ENCODE data around the gene CEP131. TPM values are rescaled to one million over a fixed set of nuclear protein-coding genes. Genes with fewer than 3 reads are reported as not detected.

The CEP131 gene
- total RNA-seq, 2 donors from 2014 or later: 23.2 to 28.0 TPM

- H3K4me1 Mint-ChIP-seq: no peaks in the 10 kb centered on the region
- no peak overlapping the region for H3K27ac Mint-ChIP-seq
- Histone ChIP-seq H3K27me3 (ENCODE audit: control insufficient read depth, insufficient read depth, low read length, poor library complexity, severe bottlenecking) (no peaks in the 10 kb centered on the region), H3K4me3 (ENCODE audit: low read length) (no peak overlapping the region), H3K27ac (ENCODE audit: low read depth, low read length) (no peak overlapping the region), H3K4me1 (ENCODE audit: control insufficient read depth, insufficient read depth, low read length) (no peaks in the 10 kb centered on the region), H3K9ac (ENCODE audit: extremely low read depth, low read length, poor library complexity, severe bottlenecking) (no peak overlapping the region), H3K9me3 (ENCODE audit: control insufficient read depth, low read length) (no peaks in the 10 kb centered on the region), H3K36me3 (ENCODE audit: control insufficient read depth, insufficient read depth, low read length) (no peaks in the 10 kb centered on the region)
- no peaks in the 10 kb centered on the region for H3K27me3 Mint-ChIP-seq (ENCODE audit: insufficient read depth)
- WGBS, 2 experiments (ENCODE audit: insufficient coverage in 1 of 2, insufficient read length in 1 of 2): 94% methylated on average over 14 to 21 of the region's 21 CpGs
- peaks cover 4% of the 10 kb centered on the region for H3K36me3 Mint-ChIP-seq (ENCODE audit: low read depth)
- no peaks in the 10 kb centered on the region for H3K9me3 Mint-ChIP-seq
- DNase-seq: no peak
- TF ChIP-seq CTCF (conservative IDR thresholded peaks at IDR 0.05): no peak
- no peak overlapping the region for H3K4me3 Mint-ChIP-seq
Observed at GRCh38 chr17:81194225-81194760, 28.5 kb downstream of the CEP131 start.

- WGBS, 2 experiments (ENCODE audit: insufficient coverage in 1 of 2, insufficient read length in 1 of 2): 93 to 94% methylated on average over 27 to 38 of the region's 38 CpGs
- H3K4me1 Mint-ChIP-seq: no peaks in the 10 kb centered on the region
- no peaks in the 10 kb centered on the region for H3K36me3 ChIP-seq (ENCODE audit: control insufficient read depth, insufficient read depth, low read length)
- DNase-seq: no peak
- H3K27me3 ChIP-seq (ENCODE audit: control insufficient read depth, insufficient read depth, low read length, poor library complexity, severe bottlenecking): no peaks in the 10 kb centered on the region
- peaks cover 4% of the 10 kb centered on the region for H3K36me3 Mint-ChIP-seq (ENCODE audit: low read depth)
- no peak overlapping the region for H3K4me3 ChIP-seq (ENCODE audit: low read length)
- no peaks in the 10 kb centered on the region for H3K9me3 ChIP-seq (ENCODE audit: control insufficient read depth, low read length)
- no peaks in the 10 kb centered on the region for H3K4me1 ChIP-seq (ENCODE audit: control insufficient read depth, insufficient read depth, low read length)
- H3K27ac ChIP-seq (ENCODE audit: low read depth, low read length): no peak overlapping the region
- H3K9ac ChIP-seq (ENCODE audit: extremely low read depth, low read length, poor library complexity, severe bottlenecking): no peak overlapping the region
- no peak overlapping the region for H3K27ac Mint-ChIP-seq
- H3K4me3 Mint-ChIP-seq: no peak overlapping the region
- no peaks in the 10 kb centered on the region for H3K9me3 Mint-ChIP-seq
- TF ChIP-seq CTCF (conservative IDR thresholded peaks at IDR 0.05): no peak
- H3K27me3 Mint-ChIP-seq (ENCODE audit: insufficient read depth): no peaks in the 10 kb centered on the region
Observed at GRCh38 chr17:81193470-81194224, 29.1 kb downstream of the CEP131 start.

- H3K4me1 ChIP-seq (ENCODE audit: control insufficient read depth, insufficient read depth, low read length): no peaks in the 10 kb centered on the region
- H3K9me3 ChIP-seq (ENCODE audit: control insufficient read depth, low read length): no peaks in the 10 kb centered on the region
- H3K36me3 ChIP-seq (ENCODE audit: control insufficient read depth, insufficient read depth, low read length): no peaks in the 10 kb centered on the region
- H3K27me3 ChIP-seq (ENCODE audit: control insufficient read depth, insufficient read depth, low read length, poor library complexity, severe bottlenecking): no peaks in the 10 kb centered on the region
- no peak overlapping the region for H3K4me3 Mint-ChIP-seq
- 93 to 95% methylated on average over 13 to 17 of the region's 17 CpGs for WGBS, 2 experiments (ENCODE audit: insufficient coverage in 1 of 2, insufficient read length in 1 of 2)
- H3K27ac ChIP-seq (ENCODE audit: low read depth, low read length): no peak overlapping the region
- H3K4me1 Mint-ChIP-seq: no peaks in the 10 kb centered on the region
- no peaks in the 10 kb centered on the region for H3K9me3 Mint-ChIP-seq
- no peak for TF ChIP-seq CTCF (conservative IDR thresholded peaks at IDR 0.05)
- H3K4me3 ChIP-seq (ENCODE audit: low read length): no peak overlapping the region
- DNase-seq: no peak
- peaks cover 2% of the 10 kb centered on the region for H3K36me3 Mint-ChIP-seq (ENCODE audit: low read depth)
- no peaks in the 10 kb centered on the region for H3K27me3 Mint-ChIP-seq (ENCODE audit: insufficient read depth)
- H3K9ac ChIP-seq (ENCODE audit: extremely low read depth, low read length, poor library complexity, severe bottlenecking): no peak overlapping the region
- H3K27ac Mint-ChIP-seq: no peak overlapping the region
Observed at GRCh38 chr17:81193051-81193410, 29.7 kb downstream of the CEP131 start.
